HG02588 (cell line): ENCODE measurements around the gene CDKN2AIPNL.
A peak's percentile ranks its signal among the peaks of the same experiment; 100 is the strongest.
"Not testable (repeated sequence)": the region's sequence is repeated elsewhere in the genome, so short reads cannot be mapped to it uniquely, and the experiment has no call there.

Source experiments
- ATAC-seq: cut with Tn5 transposase; IDR thresholded peaks from one replicate; pipeline ENCODE4 v1.9.1; 2021; ENCODE audit warnings: mild to moderate bottlenecking, moderate library complexity; ENCODE audit not compliant: unreplicated experiment

CDKN2AIPNL gene

GRCh38 chr5:134438721-134439123 is 27.0 kb upstream of the CDKN2AIPNL start:
- no peak for ATAC-seq

DNA sequence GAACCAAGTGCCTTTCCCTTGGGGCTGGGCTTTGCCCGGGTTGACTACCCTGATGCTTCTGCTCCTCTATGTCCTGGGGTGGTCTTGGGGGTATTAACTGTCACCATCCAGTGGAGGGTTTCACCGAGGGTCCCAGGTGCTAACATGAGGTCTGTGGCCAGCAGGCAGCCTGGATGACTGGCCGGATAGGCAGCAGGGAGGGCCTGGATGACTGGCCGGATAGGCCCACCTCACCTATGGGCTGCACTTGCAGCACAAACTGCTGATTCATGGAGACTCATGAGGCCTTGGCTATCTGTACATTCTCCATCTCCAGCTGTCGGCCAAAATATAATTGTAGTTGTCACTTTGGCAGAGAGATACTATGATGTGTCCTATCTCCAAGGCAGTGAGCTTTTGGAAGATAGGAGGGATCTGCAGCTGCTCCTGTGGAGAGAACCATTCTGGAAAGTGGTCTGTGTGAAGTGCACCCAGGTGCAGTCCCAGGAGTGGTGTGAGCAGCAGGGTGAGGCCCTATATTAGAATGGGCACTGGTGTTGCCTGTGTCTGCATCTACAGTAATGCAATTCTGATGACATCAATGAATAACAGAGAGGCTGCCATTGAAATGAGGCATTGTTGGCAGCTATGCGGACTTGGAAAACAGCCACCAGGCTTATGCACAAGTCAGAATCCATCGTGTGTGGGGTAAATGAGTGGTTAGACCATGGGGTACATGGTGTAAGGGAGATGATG is 26.3 kb upstream of the CDKN2AIPNL start:
- no peak for ATAC-seq

- no peak for ATAC-seq
Observed at GRCh38 chr5:134437340-134437846, 25.7 kb upstream of the CDKN2AIPNL start.

GRCh38 chr5:134436523-134437339 is 25.1 kb upstream of the CDKN2AIPNL start:
- ATAC-seq = peak; percentile 83

GRCh38 chr5:134435560-134435959 is 23.9 kb upstream of the CDKN2AIPNL start:
- ATAC-seq = no peak

DNA sequence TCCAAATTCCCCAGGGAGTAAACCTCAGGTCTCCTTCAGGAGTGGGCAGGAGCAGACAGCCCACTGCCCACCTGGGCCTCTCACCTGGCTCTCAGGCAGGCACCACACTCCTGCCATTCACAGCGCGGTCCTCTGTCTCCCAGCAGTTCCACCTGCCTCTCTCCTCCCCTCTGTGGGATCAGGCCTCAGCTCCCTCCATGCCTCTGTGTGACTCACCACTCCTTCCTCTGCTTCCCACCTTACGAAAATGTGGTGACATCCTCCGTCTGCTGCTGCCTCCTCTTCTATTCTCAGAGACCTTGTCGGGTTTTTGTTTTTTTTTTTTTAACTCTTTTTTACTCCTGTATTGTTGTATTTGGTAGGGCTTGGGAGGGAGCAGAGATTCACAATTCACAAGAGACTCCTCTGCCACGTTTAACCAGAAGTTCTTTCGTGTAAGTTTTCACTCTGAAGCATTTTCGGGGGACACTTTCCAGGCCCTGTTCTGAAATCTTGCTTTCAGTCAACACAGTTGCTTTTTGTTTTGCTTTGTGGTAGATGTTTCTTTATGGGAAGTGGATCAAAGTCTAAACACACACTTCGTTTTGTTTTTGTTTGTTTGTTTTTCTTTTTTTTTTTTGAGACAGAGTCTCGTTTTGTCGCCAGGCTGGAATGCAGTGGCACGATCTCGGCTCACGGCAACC is 21.1 kb upstream of the CDKN2AIPNL start:
- no peak for ATAC-seq

GRCh38 chr5:134432174-134432573 is 20.5 kb upstream of the CDKN2AIPNL start:
- no peak for ATAC-seq

DNA sequence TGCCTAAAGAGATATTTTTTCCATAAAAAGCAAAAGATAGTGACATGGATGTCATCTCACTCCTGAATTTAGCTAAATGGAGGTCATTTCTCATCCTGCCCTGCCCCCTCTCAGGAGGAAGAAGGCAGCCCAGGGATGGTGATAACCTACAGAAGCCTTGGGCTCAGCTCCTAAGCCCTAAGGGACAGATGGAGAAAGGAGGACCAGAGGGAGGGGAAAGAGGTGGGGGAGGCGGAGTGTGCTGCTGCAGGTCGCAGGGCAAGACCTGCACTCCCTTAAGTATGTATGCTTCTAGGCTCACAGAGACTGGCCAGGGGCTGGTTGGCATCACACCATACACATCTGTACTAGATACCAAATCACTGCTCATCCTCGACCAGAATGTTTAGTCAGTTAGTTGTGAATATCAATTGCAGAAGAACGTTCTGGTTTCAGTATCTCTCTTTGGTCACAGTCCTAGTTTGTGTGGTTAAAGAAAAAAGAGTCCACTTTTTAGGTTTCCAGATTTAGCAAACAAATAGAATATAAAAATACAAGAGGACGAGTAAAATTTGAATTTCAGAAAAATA is 18.4 kb upstream of the CDKN2AIPNL start:
- no peak for ATAC-seq

- no peak for ATAC-seq
Observed at GRCh38 chr5:134427540-134428041, 15.9 kb upstream of the CDKN2AIPNL start.

- no peak for ATAC-seq
Observed at GRCh38 chr5:134426361-134426760, 14.7 kb upstream of the CDKN2AIPNL start.

- no peak for ATAC-seq
Observed at GRCh38 chr5:134423376-134423775, 11.7 kb upstream of the CDKN2AIPNL start.

DNA sequence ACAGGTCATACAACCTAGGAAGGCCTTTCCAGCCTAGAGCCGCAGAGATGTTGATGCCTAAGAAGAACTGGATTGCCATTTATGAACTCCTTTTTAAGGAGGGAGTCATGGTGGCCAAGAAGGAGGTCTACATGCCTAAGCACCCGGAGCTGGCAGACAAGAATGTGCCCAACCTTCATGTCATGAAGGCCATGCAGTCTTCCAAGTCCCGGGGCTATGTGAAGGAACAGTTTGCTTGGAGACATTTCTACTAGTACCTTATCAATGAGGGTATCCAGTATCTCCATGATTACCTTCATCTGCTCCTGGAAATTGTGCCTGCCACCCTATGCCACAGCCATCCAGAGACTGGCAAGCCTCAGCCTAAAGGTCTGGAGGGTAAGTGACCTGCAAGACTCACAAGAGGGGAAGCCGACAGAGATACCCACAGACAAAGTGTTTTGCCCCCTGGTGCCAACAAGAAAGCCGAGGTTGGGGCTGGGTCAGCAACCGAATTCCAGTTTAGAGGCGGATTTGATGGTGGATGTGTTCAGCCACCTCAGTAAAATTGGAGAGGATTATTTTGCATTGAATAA is 11.2 kb upstream of the CDKN2AIPNL start:
- ATAC-seq = no peak

DNA sequence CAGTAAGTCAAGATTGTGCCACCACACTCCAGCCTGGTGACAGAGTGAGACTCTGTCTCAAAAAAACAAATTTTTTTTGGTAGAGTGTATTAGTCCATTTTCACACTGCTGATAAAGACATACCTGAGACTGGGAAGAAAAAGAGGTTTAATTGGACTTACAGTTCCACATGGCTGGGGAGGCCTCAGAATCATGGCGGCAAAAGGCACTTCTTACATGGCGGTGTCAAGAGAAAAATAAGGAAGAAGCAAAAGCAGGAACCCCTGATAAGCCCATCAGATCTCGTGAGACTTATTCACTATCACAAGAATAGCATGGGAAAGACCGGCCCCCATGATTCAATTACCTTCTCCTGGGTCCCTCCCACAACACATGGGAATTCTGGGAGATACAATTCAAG is 9.4 kb upstream of the CDKN2AIPNL start:
- not testable (repeated sequence) for ATAC-seq

GRCh38 chr5:134420343-134420742 is 8.7 kb upstream of the CDKN2AIPNL start:
- ATAC-seq = no peak

DNA sequence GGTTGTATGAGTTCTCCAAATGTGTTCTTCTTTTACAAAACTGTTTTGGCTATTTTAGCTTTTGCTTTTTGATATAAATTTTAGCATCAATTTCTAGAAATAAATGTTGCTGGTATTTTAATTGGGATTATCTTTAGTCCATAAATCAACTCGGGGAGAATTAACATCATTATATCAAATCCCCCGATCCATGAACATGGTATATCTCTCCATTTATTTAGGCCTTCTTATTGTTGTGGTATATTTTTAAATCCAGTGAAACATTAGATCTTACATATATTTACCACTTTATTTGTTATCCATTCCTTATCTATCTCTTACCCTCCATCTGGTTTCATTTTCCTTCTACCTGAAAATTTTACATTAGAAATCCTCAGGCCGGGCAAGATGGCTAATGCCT is 7.3 kb upstream of the CDKN2AIPNL start:
- ATAC-seq = no peak

- ATAC-seq = no peak
Observed at GRCh38 chr5:134417707-134418106, 6.0 kb upstream of the CDKN2AIPNL start.

DNA sequence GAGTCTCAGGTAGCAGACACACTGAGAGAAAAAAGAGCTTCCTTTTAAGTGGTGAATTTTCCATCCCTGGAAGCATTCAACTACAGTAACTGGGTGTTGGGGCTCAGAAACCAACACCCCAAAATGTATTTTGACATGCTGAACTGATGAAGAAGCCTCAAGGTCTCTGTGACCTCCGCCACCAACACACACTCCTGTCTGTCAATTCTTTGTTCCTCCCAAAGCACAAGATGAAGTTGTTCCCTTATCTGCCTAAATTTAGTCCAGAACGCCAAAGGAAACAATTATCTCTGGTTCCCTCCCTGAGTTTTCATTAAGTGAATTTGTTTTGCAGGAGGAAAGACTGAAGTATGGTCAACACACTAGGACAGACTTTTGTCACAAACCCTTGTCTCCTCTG is 1.4 kb upstream of the CDKN2AIPNL start:
- ATAC-seq = no peak

GRCh38 chr5:134411228-134411545 is 494 bp downstream of the CDKN2AIPNL start:
- ATAC-seq = no peak

- ATAC-seq = no peak
Observed at GRCh38 chr5:134410822-134411221, 859 bp downstream of the CDKN2AIPNL start.

DNA sequence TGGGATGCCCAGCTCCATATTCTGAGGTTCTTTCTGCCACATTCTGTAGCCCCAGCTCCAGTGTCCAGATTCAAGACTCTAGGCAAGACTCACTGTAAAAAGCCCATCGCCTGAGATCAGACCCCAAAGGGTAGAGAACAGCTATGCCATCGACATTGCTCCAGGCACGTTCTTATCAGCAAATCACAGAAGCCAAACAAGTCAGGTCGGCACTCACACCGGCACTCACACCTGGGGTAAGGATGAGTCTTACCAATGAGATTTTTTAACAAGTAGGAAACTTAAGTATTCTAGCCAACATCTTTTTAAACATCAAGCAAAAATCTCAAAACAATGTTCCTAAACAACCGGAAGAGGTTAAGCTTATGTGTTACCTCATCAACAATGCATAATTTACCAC is 2.4 kb downstream of the CDKN2AIPNL start:
- no peak for ATAC-seq

DNA sequence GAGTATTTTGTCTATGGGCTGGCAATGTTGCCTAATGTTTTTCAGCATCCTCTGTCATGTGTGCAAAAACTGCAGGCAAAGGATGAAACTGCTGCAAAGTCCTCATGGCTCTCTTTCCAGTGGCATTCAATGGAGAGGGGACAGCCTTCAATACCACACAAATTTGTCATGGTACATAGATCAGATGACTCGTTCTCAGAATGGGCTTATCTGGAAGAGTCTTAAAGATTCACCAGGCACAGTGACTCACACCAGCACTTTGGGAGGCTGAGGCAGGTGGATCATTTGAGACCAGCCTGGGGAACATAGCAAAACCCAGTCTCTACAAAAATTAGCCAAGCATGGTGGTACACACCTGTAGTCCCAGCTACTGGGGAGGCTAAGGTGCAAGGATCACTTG is 5.3 kb downstream of the CDKN2AIPNL start:
- ATAC-seq = no peak
